ENCODE data around the gene ETV7. TPM values are rescaled to one million over a fixed set of nuclear protein-coding genes. Genes with fewer than 3 reads are reported as not detected.
A peak's percentile ranks its signal among the peaks of the same experiment; 100 is the strongest.

Gene ETV7
- total and polyA plus RNA-seq, 2 of the 13 experiments (the other 11 are each of a cell fraction or from before 2014, with no cell fraction given) = not detected

DNA sequence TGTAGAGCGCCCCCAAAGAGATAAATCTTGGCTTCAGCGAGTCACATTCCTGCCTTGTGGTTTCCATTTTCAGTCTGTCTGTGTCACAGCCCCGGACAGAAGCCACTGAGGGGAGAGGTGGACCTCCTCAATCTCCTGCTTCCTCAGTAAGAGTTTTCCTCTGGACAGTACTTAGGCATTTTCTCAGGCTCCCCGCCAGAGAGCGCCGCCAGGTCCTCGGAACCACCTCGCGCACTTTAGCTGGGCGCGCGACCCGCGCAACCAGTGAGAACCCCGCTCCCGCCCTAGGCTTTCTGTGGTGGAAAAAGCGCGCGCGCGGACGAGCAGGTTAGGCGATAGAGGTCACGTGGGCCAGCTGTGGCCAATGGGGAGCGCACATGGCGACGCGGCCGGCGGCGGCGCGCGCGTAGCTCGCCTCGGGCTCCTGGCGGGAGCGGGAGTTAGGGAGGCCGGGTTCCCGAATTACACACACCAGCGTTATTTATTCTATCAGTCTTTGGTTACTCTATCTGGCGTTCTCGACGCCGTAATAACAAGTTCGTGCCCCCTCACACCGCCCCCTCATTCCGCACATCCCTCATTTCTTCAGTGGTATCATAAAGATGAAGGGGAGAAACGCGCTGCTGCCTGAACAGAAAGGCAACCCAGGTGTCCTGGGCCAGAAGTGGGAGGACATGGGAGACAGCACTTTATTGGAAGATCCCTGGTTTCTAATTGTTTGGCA, 35.8 kb upstream of the ETV7 start (continued):
- TF ChIP-seq, protein P1, sequence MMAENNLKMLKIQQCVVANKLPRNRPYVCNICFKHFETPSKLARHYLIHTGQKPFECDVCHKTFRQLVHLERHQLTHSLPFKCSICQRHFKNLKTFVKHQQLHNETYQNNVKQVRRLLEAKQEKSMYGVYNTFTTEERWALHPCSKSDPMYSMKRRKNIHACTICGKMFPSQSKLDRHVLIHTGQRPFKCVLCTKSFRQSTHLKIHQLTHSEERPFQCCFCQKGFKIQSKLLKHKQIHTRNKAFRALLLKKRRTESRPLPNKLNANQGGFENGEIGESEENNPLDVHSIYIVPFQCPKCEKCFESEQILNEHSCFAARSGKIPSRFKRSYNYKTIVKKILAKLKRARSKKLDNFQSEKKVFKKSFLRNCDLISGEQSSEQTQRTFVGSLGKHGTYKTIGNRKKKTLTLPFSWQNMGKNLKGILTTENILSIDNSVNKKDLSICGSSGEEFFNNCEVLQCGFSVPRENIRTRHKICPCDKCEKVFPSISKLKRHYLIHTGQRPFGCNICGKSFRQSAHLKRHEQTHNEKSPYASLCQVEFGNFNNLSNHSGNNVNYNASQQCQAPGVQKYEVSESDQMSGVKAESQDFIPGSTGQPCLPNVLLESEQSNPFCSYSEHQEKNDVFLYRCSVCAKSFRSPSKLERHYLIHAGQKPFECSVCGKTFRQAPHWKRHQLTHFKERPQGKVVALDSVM (CRISPR knock-in tag; IDR thresholded peaks at IDR 0.05) = peak; percentile 74
- TF ChIP-seq, protein P2, sequence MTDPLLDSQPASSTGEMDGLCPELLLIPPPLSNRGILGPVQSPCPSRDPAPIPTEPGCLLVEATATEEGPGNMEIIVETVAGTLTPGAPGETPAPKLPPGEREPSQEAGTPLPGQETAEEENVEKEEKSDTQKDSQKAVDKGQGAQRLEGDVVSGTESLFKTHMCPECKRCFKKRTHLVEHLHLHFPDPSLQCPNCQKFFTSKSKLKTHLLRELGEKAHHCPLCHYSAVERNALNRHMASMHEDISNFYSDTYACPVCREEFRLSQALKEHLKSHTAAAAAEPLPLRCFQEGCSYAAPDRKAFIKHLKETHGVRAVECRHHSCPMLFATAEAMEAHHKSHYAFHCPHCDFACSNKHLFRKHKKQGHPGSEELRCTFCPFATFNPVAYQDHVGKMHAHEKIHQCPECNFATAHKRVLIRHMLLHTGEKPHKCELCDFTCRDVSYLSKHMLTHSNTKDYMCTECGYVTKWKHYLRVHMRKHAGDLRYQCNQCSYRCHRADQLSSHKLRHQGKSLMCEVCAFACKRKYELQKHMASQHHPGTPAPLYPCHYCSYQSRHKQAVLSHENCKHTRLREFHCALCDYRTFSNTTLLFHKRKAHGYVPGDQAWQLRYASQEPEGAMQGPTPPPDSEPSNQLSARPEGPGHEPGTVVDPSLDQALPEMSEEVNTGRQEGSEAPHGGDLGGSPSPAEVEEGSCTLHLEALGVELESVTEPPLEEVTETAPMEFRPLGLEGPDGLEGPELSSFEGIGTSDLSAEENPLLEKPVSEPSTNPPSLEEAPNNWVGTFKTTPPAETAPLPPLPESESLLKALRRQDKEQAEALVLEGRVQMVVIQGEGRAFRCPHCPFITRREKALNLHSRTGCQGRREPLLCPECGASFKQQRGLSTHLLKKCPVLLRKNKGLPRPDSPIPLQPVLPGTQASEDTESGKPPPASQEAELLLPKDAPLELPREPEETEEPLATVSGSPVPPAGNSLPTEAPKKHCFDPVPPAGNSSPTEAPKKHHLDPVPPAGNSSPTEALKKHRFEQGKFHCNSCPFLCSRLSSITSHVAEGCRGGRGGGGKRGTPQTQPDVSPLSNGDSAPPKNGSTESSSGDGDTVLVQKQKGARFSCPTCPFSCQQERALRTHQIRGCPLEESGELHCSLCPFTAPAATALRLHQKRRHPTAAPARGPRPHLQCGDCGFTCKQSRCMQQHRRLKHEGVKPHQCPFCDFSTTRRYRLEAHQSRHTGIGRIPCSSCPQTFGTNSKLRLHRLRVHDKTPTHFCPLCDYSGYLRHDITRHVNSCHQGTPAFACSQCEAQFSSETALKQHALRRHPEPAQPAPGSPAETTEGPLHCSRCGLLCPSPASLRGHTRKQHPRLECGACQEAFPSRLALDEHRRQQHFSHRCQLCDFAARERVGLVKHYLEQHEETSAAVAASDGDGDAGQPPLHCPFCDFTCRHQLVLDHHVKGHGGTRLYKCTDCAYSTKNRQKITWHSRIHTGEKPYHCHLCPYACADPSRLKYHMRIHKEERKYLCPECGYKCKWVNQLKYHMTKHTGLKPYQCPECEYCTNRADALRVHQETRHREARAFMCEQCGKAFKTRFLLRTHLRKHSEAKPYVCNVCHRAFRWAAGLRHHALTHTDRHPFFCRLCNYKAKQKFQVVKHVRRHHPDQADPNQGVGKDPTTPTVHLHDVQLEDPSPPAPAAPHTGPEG (CRISPR knock-in tag; IDR thresholded peaks at IDR 0.05) = peak; percentile 84
- TF ChIP-seq, protein P3, sequence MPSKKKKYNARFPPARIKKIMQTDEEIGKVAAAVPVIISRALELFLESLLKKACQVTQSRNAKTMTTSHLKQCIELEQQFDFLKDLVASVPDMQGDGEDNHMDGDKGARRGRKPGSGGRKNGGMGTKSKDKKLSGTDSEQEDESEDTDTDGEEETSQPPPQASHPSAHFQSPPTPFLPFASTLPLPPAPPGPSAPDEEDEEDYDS (CRISPR knock-in tag; IDR thresholded peaks at IDR 0.05) = peak; percentile 79
- TF ChIP-seq POLR2G (IDR thresholded peaks at IDR 0.05; ENCODE audit: low read depth, low read length) (peak; percentile 92), ZNF446 (CRISPR knock-in tag; IDR thresholded peaks at IDR 0.05) (no peak), SOX5 (CRISPR knock-in tag; IDR thresholded peaks at IDR 0.05; ENCODE audit: borderline replicate concordance) (peak; percentile 71), NR2F1 (CRISPR knock-in tag; IDR thresholded peaks at IDR 0.05) (peak in 1 of 2 experiments; percentile 18; a peak in 1 of 4 replicates), JDP2 (CRISPR knock-in tag; IDR thresholded peaks at IDR 0.05; ENCODE audit: borderline replicate concordance) (no peak; the same call in 1 of the 2 replicates), ELF3 (CRISPR knock-in tag; IDR thresholded peaks at IDR 0.05) (peak; percentile 38; the same call in 1 of the 2 replicates), SALL1 (CRISPR knock-in tag; IDR thresholded peaks at IDR 0.05) (peak; percentile 86), TBL1XR1 (IDR thresholded peaks at IDR 0.05; ENCODE audit: borderline replicate concordance, low read length, partially characterized antibody) (no peak), ESRRA (CRISPR knock-in tag; IDR thresholded peaks at IDR 0.05; ENCODE audit: low read depth) (0 out of 2 replicates have a peak, but pooled peaks have one; percentile 46), AGO2 (optimal IDR thresholded peaks at IDR 0.05; ENCODE audit: low read depth, low read length) (peak; percentile 36), NFATC3 (CRISPR knock-in tag; IDR thresholded peaks at IDR 0.05) (peak; percentile 53; the same call in 1 of the 2 replicates), SOX6 (IDR thresholded peaks at IDR 0.05) (no peak), SOX6 (CRISPR knock-in tag; IDR thresholded peaks at IDR 0.05) (peak; percentile 72)
- TF ChIP-seq, protein P4, sequence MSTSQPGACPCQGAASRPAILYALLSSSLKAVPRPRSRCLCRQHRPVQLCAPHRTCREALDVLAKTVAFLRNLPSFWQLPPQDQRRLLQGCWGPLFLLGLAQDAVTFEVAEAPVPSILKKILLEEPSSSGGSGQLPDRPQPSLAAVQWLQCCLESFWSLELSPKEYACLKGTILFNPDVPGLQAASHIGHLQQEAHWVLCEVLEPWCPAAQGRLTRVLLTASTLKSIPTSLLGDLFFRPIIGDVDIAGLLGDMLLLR (CRISPR knock-in tag; IDR thresholded peaks at IDR 0.05) = peak; percentile 25
- TF ChIP-seq, protein P5, sequence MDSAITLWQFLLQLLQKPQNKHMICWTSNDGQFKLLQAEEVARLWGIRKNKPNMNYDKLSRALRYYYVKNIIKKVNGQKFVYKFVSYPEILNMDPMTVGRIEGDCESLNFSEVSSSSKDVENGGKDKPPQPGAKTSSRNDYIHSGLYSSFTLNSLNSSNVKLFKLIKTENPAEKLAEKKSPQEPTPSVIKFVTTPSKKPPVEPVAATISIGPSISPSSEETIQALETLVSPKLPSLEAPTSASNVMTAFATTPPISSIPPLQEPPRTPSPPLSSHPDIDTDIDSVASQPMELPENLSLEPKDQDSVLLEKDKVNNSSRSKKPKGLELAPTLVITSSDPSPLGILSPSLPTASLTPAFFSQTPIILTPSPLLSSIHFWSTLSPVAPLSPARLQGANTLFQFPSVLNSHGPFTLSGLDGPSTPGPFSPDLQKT (CRISPR knock-in tag; IDR thresholded peaks at IDR 0.05; ENCODE audit: borderline replicate concordance) = no peak
